Tibial nerve (tissue), 4 donors: ENCODE results near the gene MAML2.

Source experiments
- CTCF ChIP-seq, 5 experiments: fragments of 200-600 bp in 3 of 5; fragments of 450-650 bp in 2 of 5; sonication (generic) in 3 of 5; IDR thresholded peaks; one replicate each; pipeline ENCODE4 v1.5.1; 2016 to 2019; ENCODE audit warnings: antibody characterized with exemption in 5 of 5, mild to moderate bottlenecking in 3 of 5, moderate library complexity in 2 of 5
- EP300 ChIP-seq, 2 donors: sonication (generic); formaldehyde crosslinking; IDR thresholded peaks; one replicate each; pipeline ENCODE4 v1.6.1; 2017; ENCODE audit warnings: antibody characterized with exemption in 2 of 2, mild to moderate bottlenecking in 1 of 2
- POLR2A ChIP-seq, 2 donors: fragments of 450-650 bp; IDR thresholded peaks; one replicate each; pipeline ENCODE4 v1.6.1; 2017; ENCODE audit warnings: antibody characterized with exemption in 2 of 2, mild to moderate bottlenecking in 2 of 2, moderate library complexity in 2 of 2

- TF ChIP-seq CTCF (IDR thresholded peaks at IDR 0.05), result no peak
- no peak for TF ChIP-seq POLR2A (IDR thresholded peaks at IDR 0.05)
- TF ChIP-seq EP300 (IDR thresholded peaks at IDR 0.05), result no peak
These were observed 280.9 kb downstream of the MAML2 start for GRCh38 chr11:96062134-96062533.
